ENCODE results near the gene FEN1. TPM values are rescaled to one million over a fixed set of nuclear protein-coding genes. Genes with fewer than 3 reads are reported as not detected.

The FEN1 gene
- 61.5 TPM for polyA plus RNA-seq (2013, experiment 1 of 2; ENCODE audit: insufficient read length)
- polyA plus RNA-seq (2013, experiment 2 of 2; ENCODE audit: insufficient read length) = 9.3 TPM

- peak; percentile 94 for DNase-seq
Observed at GRCh38 chr11:61792310-61793082, at the start of gene FEN1, which contains the start of gene TMEM258. FEN1 (plus strand) TSS chr11:61792911; CDS start chr11:61795362, 2,451 bp downstream. TMEM258 (minus strand) TSS chr11:61792599; CDS start chr11:61792558, 41 bp downstream.

DNA sequence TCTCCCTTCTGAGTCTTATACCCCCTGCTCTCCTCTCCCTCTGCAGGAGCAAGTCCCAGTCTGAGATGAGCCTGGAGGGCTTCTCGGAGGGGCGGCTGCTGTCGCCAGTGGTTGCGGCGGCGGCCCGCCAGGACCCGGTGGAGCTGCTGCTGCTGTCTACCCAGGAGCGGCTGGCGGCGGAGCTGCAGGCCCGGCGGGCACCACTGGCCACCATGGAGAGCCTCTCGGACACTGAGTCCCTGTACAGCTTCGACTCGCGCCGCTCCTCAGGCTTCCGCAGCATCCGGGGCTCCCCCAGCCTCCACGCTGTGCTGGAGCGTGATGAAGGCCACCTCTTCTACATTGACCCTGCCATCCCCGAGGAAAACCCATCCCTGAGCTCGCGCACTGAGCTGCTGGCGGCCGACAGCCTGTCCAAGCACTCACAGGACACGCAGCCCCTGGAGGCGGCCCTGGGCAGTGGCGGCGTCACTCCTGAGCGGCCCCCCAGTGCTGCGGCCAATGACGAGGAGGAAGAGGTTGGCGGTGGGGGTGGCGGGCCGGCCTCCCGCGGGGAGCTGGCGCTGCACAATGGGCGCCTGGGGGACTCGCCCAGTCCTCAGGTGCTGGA lies 49.1 kb upstream of the FEN1 start:
- no peak for DNase-seq

DNA sequence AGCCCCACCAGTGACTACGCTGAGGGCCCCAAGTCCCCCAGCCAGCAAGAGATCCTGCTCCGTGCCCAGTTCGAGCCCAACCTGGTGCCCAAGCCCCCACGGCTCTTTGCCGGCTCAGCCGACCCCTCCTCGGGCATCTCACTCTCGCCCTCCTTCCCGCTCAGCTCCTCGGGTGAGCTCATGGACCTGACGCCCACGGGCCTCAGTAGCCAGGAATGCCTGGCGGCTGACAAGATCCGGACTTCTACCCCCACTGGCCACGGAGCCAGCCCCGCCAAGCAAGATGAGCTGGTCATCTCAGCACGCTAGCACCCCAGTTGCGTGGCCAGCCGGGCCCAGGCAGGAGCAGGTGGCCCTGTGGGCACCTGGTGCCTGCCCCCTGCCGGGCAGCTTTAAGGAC lies 48.5 kb upstream of the FEN1 start:
- no peak for DNase-seq

- no peak for DNase-seq
Observed at GRCh38 chr11:61744609-61745156, 48.0 kb upstream of the FEN1 start.

GRCh38 chr11:61745781-61746441 lies 46.8 kb upstream of the FEN1 start:
- no peak for DNase-seq

- DNase-seq = no peak
Observed at GRCh38 chr11:61746442-61747191, 46.1 kb upstream of the FEN1 start.

DNA sequence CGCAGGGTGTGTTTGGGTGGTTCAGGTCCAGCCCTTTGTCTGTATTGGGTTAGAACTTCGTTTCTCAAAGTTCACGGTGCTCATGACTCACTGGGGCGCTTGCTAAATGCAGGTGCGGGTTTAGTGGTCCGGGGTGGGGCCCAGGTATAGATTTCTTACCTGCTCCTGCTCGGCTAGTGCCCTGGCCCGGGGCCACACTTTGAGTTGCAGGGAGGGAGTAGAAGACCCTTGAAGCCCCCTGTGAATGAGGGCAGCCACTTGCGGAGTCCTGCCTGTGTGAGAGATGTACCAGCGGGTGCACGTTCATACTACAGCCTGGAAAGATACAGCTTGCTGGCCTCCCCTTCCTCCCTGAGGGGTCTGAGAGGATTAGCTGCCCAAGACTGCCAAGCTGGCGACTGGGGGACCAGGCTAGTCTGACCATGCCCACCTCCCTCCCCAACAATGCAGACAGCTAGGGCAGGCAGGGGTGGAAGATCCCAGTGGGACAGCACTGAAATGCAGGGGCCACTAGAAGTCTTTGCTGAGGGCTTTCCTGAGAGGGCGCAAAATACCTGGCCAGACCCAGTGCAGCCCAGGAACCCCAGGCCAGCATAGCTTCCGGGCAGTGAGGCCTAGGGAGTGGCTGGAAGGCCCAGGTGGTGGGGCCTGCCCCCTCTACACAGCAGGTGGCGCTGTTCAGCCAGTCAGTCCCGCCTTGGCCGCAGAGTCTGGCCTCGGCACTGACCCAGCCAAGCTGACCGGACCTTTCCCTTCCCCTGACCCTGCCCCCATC lies 45.3 kb upstream of the FEN1 start:
- DNase-seq = peak; percentile 49

DNA sequence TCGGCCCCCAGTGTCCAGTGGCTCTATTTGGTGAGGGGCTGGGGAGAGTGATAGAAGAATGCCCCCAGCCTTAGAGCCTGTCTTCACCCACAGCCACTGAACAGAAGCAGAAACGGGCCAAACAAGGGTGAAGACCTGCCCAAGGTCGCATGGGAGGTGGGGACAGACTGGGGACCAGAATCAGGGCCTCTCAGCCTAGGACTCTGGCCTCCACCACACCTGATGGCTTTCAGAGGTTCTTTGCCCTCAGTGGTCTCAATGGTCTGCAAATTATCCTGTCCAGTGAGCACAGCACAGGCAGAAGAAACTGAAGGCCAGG lies 44.8 kb upstream of the FEN1 start:
- no peak for DNase-seq

- DNase-seq = no peak
Observed at GRCh38 chr11:61749591-61750217, 43.0 kb upstream of the FEN1 start.

DNA sequence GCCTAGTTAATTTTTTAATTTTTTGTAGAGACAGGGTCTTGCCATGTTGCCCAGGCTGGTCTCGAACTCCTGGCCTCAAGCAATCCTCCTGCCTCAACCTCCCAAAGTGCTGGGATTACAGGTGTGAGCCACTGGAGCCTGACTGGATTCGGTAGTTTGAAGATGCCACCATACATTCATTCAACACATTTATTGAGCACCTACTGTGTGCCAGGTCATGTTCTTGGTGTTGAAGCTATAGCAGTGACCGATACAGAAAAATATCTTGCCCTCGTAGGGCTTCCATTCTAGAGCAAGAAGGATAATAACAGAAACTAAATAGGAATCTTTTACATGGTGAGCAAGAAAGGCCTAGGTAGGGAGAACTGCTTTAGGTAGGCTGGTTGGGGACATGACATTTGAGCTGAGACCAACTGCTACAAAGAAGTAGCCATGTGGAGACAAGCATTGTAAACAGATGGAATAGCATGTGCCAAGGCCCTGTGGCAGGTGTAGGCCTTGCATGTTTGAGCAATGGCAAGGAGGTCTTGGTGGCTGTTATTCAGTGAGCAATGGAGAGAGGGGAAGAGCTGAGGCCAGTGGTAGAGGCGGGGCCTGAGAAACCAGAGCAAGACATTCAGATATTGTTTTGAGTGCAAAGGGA lies 42.0 kb upstream of the FEN1 start:
- DNase-seq = no peak

- no peak for DNase-seq
Observed at GRCh38 chr11:61751384-61751783, 41.3 kb upstream of the FEN1 start.

- DNase-seq = peak; percentile 57
Observed at GRCh38 chr11:61752117-61752924, 40.4 kb upstream of the FEN1 start, which contains the start of gene MYRF. MYRF (plus strand) TSS chr11:61752636; CDS start chr11:61752745, 109 bp downstream.

DNA sequence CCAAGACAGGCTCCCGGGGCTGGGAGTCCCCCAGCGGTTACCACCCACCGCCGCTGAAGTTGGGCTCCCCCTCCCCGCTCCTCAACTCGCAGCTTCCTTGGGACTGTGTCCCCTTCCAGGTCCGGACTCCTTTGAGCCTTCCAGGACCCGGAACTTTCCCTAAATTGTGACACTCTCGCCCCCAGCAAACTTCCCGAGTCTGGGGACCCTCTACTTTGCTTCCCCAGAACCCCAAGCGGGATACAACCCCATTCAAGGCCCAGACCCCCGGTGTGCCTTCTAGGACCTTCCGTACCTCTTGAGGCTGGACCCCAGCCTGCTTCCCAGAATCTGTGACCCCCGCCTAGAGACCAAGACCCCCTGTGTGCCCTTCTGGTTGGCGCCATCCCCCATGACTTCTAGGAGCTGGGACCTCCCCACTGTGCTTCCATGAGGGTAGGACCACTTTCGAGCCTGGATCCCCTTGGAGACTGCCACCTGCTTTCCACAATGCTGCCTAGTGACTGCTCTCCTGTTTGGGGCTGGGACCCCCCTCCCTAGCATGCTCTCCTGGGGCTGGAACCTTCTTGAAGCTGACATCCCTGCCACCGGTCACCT lies 39.7 kb upstream of the FEN1 start:
- no peak for DNase-seq

GRCh38 chr11:61753672-61754071 lies 39.0 kb upstream of the FEN1 start:
- DNase-seq = no peak

- DNase-seq = peak; percentile 64
Observed at GRCh38 chr11:61754534-61755482, 37.9 kb upstream of the FEN1 start.

DNA sequence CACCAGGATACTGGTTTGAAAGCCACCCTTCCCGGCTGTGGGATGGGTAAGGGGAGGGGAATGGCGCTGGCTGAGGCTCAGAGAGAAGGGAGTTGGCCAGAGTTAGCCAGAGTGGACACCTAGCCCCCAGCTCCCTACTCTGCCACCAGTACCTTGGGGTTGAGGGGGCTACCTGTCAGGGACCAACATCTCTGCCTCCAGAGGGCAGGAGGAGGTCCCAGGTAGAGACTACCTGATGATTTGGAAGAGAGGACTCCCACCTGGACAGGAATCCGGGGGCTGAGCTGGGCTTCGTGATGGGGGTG lies 36.6 kb upstream of the FEN1 start:
- DNase-seq = no peak

DNA sequence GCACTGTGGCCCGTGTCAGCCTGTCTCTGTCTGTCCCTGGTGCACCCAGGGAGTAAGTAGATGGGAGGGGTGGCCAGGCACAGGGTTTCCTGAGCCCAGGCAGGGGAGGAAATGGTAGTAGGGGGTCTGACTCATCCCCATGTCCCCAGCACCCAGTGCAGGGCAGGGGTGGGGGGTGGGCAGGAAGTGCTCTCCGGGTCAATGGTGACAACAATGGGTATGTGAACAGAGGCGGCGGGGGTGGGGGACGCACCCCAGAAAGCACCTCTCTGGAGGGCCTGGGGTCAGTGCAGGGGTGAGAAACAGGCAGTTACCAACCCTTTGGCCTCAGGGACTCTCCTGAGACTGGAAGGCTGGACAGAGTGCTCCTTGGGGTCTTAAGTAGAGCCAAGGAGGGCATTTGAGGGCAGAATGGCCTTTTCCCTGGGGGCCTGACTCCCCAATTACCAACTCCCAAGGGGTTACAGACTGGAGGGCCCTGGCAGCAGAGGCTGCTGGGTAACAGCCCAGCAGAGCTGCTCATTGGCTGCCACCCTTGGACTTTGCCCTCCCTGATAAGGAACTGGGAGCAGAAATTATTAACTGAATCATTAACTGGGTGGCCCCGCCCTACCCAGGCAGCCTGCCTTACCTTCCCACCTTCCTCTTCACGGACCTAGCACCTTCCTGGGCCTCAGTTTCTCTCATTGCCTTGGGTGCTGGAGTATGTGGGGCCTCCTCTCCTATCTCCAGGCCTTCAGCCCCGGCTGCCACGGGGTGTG lies 36.1 kb upstream of the FEN1 start:
- DNase-seq = peak; percentile 88

All from fibroblast of skin of back (primary cell).